Measurements from ENCODE around the gene UPF3B. TPM values are rescaled to one million over a fixed set of nuclear protein-coding genes. Genes with fewer than 3 reads are reported as not detected.

Gene UPF3B
- total RNA-seq, 2 donors from 2014 or later = 3.7 to 4.9 TPM

DNA sequence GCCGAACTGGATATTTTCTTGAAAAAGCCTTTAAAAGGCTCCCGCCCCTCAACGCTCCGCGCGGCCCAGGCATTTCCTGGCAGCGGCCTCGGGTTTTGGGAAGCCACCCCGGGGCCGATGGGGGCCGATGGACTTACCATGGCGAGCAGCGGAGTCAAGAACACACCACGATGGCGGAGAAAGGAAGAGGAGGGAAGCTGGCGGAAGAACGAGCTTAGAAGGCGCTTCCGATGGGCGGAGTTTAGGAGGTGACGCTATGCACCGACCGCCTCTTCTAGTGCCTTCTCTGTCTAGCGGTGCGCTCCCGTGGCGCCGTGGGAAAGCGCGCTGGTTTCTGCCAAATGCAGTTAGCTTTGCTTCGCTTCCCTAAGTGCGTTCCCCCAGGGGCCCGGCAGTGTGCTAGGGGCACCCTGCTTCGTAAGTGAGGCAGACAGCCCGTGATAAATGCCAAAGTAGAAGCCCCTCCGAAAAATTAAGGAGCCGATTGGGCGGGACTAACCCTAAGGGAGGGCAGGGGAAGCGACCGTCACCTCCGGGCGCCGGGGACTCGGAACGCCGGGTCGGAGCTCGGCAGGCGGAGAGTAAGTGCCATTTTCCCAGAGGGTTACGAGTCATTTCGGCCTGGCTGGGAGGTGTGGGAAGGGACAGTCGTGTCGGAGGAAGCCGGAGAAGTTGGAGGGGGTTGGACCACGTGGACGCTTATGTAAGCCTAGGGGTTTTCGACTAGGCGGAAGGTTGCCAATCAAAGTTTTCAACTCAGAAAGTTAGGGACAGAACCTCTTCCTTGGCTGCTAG is 61.1 kb downstream of the UPF3B start, which contains the start of gene RPL39:
Gene RPL39, minus strand, starts transcription at position 194 of the 795 bp plus-strand sequence. Its CDS starts 54 bp downstream, at position 140.
- H3K4me3 ChIP-seq = peak within 1 kb of the TSS; percentile 89

DNA sequence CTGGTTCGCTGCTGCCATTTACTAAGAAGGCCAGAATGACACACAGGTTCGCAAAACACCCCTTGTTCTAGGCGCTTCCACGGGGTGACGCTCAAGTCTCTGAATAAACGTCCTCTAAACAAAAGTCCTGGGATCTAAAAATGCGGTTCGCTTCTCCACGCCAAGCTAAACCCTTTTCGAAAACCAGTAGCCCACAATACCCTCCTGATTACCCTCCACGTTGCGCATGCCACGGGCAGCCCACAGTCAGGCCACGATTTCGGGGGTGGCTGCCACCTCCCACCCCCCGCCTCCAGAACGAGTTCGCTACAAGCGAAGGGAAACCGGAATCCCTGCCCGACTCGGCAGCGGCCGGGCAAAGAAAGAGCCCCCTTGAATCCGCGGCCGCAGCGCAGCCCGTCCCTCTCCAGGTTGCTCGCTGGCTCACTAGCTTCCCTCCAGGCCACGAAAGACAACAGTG is 61.8 kb downstream of the UPF3B start:
- peak; percentile 38 for ATAC-seq (ENCODE audit: insufficient number of reproducible peaks, low FRiP score, low read depth)
- H3K27ac ChIP-seq = peak overlapping the region; percentile 86 to 96
- H3K36me3 ChIP-seq = peaks cover 8% of the 10 kb centered on the region
- TF ChIP-seq, protein P1, sequence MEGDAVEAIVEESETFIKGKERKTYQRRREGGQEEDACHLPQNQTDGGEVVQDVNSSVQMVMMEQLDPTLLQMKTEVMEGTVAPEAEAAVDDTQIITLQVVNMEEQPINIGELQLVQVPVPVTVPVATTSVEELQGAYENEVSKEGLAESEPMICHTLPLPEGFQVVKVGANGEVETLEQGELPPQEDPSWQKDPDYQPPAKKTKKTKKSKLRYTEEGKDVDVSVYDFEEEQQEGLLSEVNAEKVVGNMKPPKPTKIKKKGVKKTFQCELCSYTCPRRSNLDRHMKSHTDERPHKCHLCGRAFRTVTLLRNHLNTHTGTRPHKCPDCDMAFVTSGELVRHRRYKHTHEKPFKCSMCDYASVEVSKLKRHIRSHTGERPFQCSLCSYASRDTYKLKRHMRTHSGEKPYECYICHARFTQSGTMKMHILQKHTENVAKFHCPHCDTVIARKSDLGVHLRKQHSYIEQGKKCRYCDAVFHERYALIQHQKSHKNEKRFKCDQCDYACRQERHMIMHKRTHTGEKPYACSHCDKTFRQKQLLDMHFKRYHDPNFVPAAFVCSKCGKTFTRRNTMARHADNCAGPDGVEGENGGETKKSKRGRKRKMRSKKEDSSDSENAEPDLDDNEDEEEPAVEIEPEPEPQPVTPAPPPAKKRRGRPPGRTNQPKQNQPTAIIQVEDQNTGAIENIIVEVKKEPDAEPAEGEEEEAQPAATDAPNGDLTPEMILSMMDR (IDR thresholded peaks at IDR 0.05) = no peak
- no peak for DNase-seq (ENCODE audit: low spot score)
- peak overlapping the region; percentile 89 for H3K4me3 ChIP-seq
- H3K4me1 ChIP-seq (ENCODE audit: control insufficient read depth in 1 of 2, low read depth in 2 of 2) = peaks cover 3 to 20% of the 10 kb centered on the region in 2 donors
- no peaks in the 10 kb centered on the region for H3K27me3 ChIP-seq (replicated peaks; ENCODE audit: insufficient read depth)
- no peaks in the 10 kb centered on the region for H3K9me3 ChIP-seq

More for the DNA sequence above, 61.1 kb downstream of the UPF3B start, which contains the start of gene RPL39:
- ATAC-seq (ENCODE audit: insufficient number of reproducible peaks, low FRiP score, low read depth) = peak; percentile 97
- no peaks in the 10 kb centered on the region for H3K9me3 ChIP-seq
- peaks cover 8% of the 10 kb centered on the region for H3K36me3 ChIP-seq
- peak within 1 kb of the TSS; percentile 86 to 96 for H3K27ac ChIP-seq
- H3K27me3 ChIP-seq (replicated peaks; ENCODE audit: insufficient read depth) = no peaks in the 10 kb centered on the region
- TF ChIP-seq, protein P1 (IDR thresholded peaks at IDR 0.05) = no peak
- DNase-seq (ENCODE audit: low spot score) = peak; percentile 15
- peaks cover 3 to 20% of the 10 kb centered on the region in 2 donors for H3K4me1 ChIP-seq (ENCODE audit: control insufficient read depth in 1 of 2, low read depth in 2 of 2)

DNA sequence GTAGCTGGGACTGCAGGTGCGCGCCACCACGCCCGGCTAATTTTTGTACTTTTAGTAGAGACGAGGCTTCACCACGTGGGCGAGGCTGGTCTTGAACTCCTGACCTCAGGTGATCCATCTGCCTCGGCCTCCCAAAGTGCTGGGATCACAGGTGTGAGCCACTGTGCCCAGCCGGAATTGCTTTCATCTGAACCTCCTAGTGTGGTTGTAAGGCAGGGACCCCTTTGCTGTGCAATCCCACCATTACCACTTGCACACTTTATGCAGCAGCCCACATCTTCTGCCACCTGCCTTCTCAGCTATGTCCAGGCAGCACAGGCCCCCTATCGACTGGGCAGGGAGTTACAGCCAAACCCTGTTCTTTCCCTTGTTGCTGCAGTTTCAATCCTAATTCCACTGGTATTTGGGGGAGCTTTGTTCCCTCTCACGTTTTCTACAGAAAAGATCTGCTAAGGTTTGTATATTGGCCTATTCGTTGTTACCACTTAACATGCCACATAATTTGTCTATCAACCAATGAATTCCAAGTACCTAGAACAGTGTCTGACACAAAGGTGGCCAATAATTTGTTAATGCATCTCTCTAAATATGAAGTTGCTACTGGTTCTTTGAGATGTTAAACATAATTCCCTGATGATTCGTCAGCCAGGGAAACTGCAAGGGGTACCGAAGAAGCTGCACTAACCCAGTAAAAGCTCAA is 67.9 kb downstream of the UPF3B start:
- DNase-seq (ENCODE audit: low spot score) = no peak
- Histone ChIP-seq H3K36me3 (peaks cover 11% of the 10 kb centered on the region), H3K27me3 (replicated peaks; ENCODE audit: insufficient read depth) (no peaks in the 10 kb centered on the region), H3K4me3 (no peak overlapping the region), H3K9me3 (no peaks in the 10 kb centered on the region), H3K4me1 (ENCODE audit: control insufficient read depth in 1 of 2, low read depth in 2 of 2) (peaks cover 3 to 14% of the 10 kb centered on the region in 2 donors), H3K27ac (no peak overlapping the region)
- ATAC-seq (ENCODE audit: insufficient number of reproducible peaks, low FRiP score, low read depth) = no peak
- TF ChIP-seq, protein P1 (IDR thresholded peaks at IDR 0.05) = no peak

Other genes starting within 250 kb of the UPF3B start
- gene NKRF, start 246.5 kb downstream of the UPF3B start, total RNA-seq = 1 to 10 TPM; 3.8 to 8.3 TPM
- 10 to 100 TPM in 1 of 2 donors, 1 to 10 TPM in 1; 9.3 to 25.5 TPM for gene SEPTIN6, start 159.8 kb downstream of the UPF3B start, total RNA-seq
- gene SOWAHD, start 94.4 kb downstream of the UPF3B start, total RNA-seq = not detected
- gene RPL39, start 61.3 kb downstream of the UPF3B start, total RNA-seq = 1,000 to 10,000 TPM in 1 of 2 donors, 100 to 1,000 TPM in 1; 889 to 1,700 TPM
- 10 to 100 TPM in 1 of 2 donors, 1 to 10 TPM in 1; 6.1 to 13.8 TPM for gene RNF113A, start 18.8 kb upstream of the UPF3B start, total RNA-seq
- 10 to 100 TPM; 30.5 to 41.1 TPM for gene NDUFA1, start 18.9 kb upstream of the UPF3B start, total RNA-seq
- gene AKAP14, start 42.9 kb upstream of the UPF3B start, total RNA-seq = not detected
- gene NKAP, start 90.8 kb upstream of the UPF3B start, total RNA-seq = 10 to 100 TPM in 1 of 2 donors, 1 to 10 TPM in 1; 5.8 to 13.0 TPM
- not detected for gene RHOXF2B, start 224.7 kb upstream of the UPF3B start, total RNA-seq